AG04450 (cell line): ENCODE data around the gene TRRAP. TPM values are rescaled to one million over a fixed set of nuclear protein-coding genes. Genes with fewer than 3 reads are reported as not detected.

Source experiments
- CTCF ChIA-PET: fragments of 300-600, 350-600 bp; formaldehyde crosslinking; extraction: SDS; loops from one replicate; lab custom pipeline; 2022; ENCODE audit warnings: antibody characterized with exemption, inconsistent platforms; lab: Charles Lee
- POLR2A ChIA-PET: fragments of 350-600 bp; formaldehyde crosslinking; extraction: SDS; loops from one replicate; lab custom pipeline; 2021; ENCODE audit warnings: antibody characterized with exemption, inconsistent platforms; lab: Yijun Ruan, JAX
- DNase-seq: peaks from one replicate; pipeline ENCODE4 v3.0.0-alpha.2; 2011; ENCODE audit warnings: low read depth, low spot score
- H3K27ac ChIP-seq: one replicate; pipeline ENCODE4 v1.5.1; 2012; ENCODE audit warnings: low read depth, low read length, control low read depth
- H3K27me3 ChIP-seq: one replicate; pipeline ENCODE4 v1.6.0; 2012; ENCODE audit warnings: low read length; ENCODE audit not compliant: control insufficient read depth, insufficient read depth
- H3K4me3 ChIP-seq: 2 replicates; pipeline ENCODE4 v1.5.1; 2011; ENCODE audit warnings: mild to moderate bottlenecking, low read depth, low read length, control low read depth
- H3K9me3 ChIP-seq: 2 replicates; pipeline ENCODE4 v1.5.1; 2012; ENCODE audit warnings: low read length; ENCODE audit not compliant: control insufficient read depth, insufficient read depth
- polyA plus RNA-seq: library from polyadenylated mRNA; depleted of rRNA; stranded (reverse); fragments of >200 nt; gene quantifications from 2 replicates; pipeline ENCODE4 v1.2.3, GENCODE V29; 2011
- TF ChIP-seq, protein P1 (sequence below): IDR thresholded peaks from 2 replicates; pipeline ENCODE4 v1.5.1; 2011; ENCODE audit warnings: low read depth, low read length, control low read depth, inconsistent platforms

TRRAP gene
- polyA plus RNA-seq, 1 experiment: 20.6 TPM

DNA sequence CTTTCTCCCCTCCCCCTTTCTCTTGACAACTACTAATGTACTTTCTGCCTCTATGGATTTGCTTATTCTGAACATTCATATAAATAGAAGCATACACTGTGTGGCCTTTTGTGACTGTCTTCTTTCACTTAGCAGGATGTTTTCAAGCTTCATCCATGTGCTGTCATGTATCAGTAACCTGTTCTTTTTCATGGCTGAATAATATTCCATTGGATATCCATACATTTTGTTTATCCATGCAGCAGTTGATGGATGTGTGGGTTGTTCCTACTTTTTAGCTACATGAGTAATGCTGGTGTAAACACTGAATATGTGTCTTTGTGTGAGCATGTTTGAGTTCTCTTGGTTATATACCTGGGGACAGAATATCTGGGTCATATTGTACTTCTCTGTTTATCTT, 107.6 kb downstream of the TRRAP start:
- no peak for DNase-seq
- H3K4me3 ChIP-seq: no peak overlapping the region
- H3K9me3 ChIP-seq: no peaks in the 10 kb centered on the region
- POLR2A ChIA-PET: no interaction called here
- H3K27ac ChIP-seq: no peak overlapping the region
- CTCF ChIA-PET: interaction anchor here (0.9 to 1.0 kb wide), 2 partner anchors 11 to 325 kb away, joined by 3 read pairs; no protein-coding TSS in a partner anchor
- H3K27me3 ChIP-seq: no peaks in the 10 kb centered on the region
- TF ChIP-seq, protein P1, sequence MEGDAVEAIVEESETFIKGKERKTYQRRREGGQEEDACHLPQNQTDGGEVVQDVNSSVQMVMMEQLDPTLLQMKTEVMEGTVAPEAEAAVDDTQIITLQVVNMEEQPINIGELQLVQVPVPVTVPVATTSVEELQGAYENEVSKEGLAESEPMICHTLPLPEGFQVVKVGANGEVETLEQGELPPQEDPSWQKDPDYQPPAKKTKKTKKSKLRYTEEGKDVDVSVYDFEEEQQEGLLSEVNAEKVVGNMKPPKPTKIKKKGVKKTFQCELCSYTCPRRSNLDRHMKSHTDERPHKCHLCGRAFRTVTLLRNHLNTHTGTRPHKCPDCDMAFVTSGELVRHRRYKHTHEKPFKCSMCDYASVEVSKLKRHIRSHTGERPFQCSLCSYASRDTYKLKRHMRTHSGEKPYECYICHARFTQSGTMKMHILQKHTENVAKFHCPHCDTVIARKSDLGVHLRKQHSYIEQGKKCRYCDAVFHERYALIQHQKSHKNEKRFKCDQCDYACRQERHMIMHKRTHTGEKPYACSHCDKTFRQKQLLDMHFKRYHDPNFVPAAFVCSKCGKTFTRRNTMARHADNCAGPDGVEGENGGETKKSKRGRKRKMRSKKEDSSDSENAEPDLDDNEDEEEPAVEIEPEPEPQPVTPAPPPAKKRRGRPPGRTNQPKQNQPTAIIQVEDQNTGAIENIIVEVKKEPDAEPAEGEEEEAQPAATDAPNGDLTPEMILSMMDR: no peak

DNA sequence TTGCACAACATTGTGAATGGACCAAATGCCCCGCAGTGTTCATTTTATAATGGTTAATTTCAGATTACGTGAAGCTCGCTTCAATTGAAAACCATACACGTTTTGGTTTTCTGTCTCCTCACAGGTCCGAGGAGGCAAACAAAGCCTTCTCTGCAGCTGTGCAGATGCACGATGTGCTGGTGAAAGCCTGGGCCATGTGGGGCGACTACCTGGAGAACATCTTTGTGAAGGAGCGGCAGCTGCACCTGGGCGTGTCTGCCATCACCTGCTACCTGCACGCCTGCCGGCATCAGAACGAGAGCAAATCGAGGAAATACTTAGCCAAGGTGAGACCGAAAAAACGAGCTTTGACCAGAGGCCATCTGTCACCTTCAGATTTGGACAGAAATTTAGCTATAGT, 110.3 kb downstream of the TRRAP start:
- Histone ChIP-seq H3K4me3 (no peak overlapping the region), H3K27ac (no peak overlapping the region), H3K27me3 (no peaks in the 10 kb centered on the region), H3K9me3 (no peaks in the 10 kb centered on the region)
- POLR2A ChIA-PET: no interaction called here
- TF ChIP-seq, protein P1: no peak
- DNase-seq: no peak
- CTCF ChIA-PET: no interaction called here

DNA sequence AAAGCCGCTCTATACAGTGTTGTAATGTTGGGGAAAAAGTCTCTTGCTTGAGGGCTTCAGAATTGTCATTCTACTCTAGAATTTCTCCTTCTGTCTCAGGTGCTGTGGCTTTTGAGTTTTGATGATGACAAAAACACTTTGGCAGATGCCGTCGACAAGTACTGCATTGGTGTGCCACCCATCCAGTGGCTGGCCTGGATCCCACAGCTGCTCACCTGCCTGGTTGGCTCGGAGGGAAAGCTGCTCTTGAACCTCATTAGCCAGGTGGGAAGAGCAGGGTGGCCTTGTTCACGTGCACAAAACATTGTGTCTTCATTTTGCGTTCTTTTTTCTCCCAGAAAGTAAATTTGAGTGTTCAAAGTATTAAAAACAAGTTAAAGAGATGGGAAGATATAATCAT, 112.0 kb downstream of the TRRAP start:
- no peaks in the 10 kb centered on the region for H3K9me3 ChIP-seq
- no peak overlapping the region for H3K4me3 ChIP-seq
- no peak for DNase-seq
- H3K27me3 ChIP-seq: no peaks in the 10 kb centered on the region
- TF ChIP-seq, protein P1: no peak
- POLR2A ChIA-PET: no interaction called here
- CTCF ChIA-PET: no interaction called here
- H3K27ac ChIP-seq: no peak overlapping the region

DNA sequence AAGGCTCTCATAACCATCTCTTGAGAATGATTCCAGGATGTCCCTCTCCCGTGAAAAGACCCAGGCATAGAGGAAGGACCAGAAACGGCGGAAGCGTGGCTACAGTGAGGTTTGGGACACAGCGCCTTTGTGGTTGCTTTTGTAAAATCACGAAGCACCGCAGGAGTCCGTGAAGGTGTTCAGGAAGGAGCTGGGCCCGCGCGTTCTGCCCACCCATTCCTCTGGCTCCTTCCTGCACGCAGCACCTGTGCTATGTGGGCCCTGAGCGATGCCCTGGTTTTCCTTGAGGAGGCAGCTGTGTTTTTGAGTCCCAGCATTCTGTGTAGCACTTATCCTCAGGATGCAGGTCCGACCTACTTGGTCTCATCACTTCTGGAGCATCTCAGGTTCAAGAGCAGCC, 112.8 kb downstream of the TRRAP start:
- ChIA-PET POLR2A (interaction anchor here (0.6 kb wide), 1 partner anchor 265 kb away, joined by 4 read pairs; no protein-coding TSS in a partner anchor), CTCF (no interaction called here)
- no peak for DNase-seq
- no peak overlapping the region for H3K4me3 ChIP-seq
- H3K9me3 ChIP-seq: no peaks in the 10 kb centered on the region
- peak overlapping the region; percentile 21 for H3K27ac ChIP-seq
- H3K27me3 ChIP-seq: no peaks in the 10 kb centered on the region
- TF ChIP-seq, protein P1: no peak

DNA sequence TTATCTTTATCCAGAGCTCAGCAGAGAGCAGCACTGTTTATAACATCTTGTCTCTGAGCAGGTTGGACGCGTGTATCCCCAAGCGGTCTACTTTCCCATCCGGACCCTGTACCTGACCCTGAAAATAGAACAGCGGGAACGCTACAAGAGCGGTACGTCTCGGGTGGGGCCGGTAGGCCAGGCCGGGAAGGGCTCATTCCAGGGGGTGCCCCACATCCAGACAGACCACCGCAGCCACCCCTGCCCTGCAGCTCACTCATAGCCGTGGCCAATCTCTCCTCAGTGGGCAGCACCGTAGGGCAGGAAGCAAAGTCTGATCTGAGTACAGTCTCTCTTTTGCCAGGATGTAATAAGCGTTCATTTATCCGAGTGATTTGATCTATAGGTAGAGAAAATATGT, 113.7 kb downstream of the TRRAP start:
- CTCF ChIA-PET: no interaction called here
- TF ChIP-seq, protein P1: no peak
- no peak overlapping the region for H3K27ac ChIP-seq
- no peaks in the 10 kb centered on the region for H3K27me3 ChIP-seq
- no peak for DNase-seq
- POLR2A ChIA-PET: no interaction called here
- no peak overlapping the region for H3K4me3 ChIP-seq
- no peaks in the 10 kb centered on the region for H3K9me3 ChIP-seq
